Measurements from ENCODE around the gene SH3GL1. TPM values are rescaled to one million over a fixed set of nuclear protein-coding genes. Genes with fewer than 3 reads are reported as not detected.

The SH3GL1 gene
- total RNA-seq, 2 experiments from 2014 or later, result 39.3 to 40.9 TPM

DNA sequence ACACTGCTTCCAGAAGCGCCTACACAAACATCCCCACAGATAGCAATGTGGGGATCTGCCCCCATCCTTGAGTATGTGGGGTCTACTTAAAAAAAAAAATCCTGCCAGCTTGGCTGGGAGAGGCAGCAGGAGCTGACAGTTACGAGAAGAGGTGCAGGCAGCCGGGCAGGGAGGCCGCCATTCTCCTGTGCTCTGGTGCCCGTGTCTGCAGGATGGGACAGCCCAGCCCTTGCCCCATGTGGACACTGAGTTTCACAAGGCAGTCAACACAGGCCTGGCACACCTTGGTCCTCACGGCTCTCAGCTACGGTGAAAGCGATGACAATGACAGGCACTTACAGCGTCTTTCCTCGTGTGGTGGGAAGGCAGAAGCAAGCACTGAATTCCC lies 33.0 kb downstream of the SH3GL1 start:
- Histone ChIP-seq H3K27ac (ENCODE audit: low read depth in 1 of 2, low read length in 2 of 2) (peak overlapping the region in 1 of 2 donors; percentile 20), H3K4me1 (ENCODE audit: insufficient read depth, low read length) (peaks cover 50% of the 10 kb centered on the region), H3K36me3 (ENCODE audit: insufficient read depth, low read length) (peaks cover 55% of the 10 kb centered on the region), H3K9me3 (ENCODE audit: control insufficient read depth in 1 of 2, insufficient read depth in 1 of 2, low read length in 2 of 2) (no peaks in the 10 kb centered on the region), H3K4me3 (ENCODE audit: low read length) (no peak overlapping the region), H3K27me3 (ENCODE audit: control insufficient read depth in 1 of 2, insufficient read depth in 2 of 2, low read length in 2 of 2) (no peaks in the 10 kb centered on the region)
- Mint-ChIP-seq H3K4me1 (ENCODE audit: low read depth) (peaks cover 30% of the 10 kb centered on the region), H3K27ac (peak overlapping the region; percentile 90), H3K4me3 (no peak overlapping the region), H3K36me3 (ENCODE audit: low read depth) (peaks cover 8% of the 10 kb centered on the region), H3K27me3 (no peaks in the 10 kb centered on the region), H3K9me3 (no peaks in the 10 kb centered on the region)
- DNase-seq, result no peak
- no peak for TF ChIP-seq CTCF (IDR thresholded peaks at IDR 0.05)
- intact Hi-C loops (cut with DNase I, micrococcal nuclease), result no loop called here
- POLR2A ChIA-PET, result interaction anchor here (1.3 kb wide), 1 partner anchor 33 kb away, joined by 3 read pairs; the partner anchor contains the start of gene SH3GL1
- no peak for ATAC-seq (ENCODE audit: poor library complexity)
- CTCF ChIA-PET, result interaction anchor here (4.6 kb wide), 1 partner anchor 34 kb away, joined by 63 read pairs; the partner anchor contains the start of genes CHAF1A and SH3GL1

GRCh38 chr19:4366666-4367335 lies 33.5 kb downstream of the SH3GL1 start:
- DNase-seq (no peak), ATAC-seq (ENCODE audit: poor library complexity) (no peak)
- Mint-ChIP-seq H3K36me3 (ENCODE audit: low read depth) (peaks cover 12% of the 10 kb centered on the region), H3K4me1 (ENCODE audit: low read depth) (peaks cover 30% of the 10 kb centered on the region), H3K27ac (no peak overlapping the region), H3K4me3 (no peak overlapping the region), H3K27me3 (no peaks in the 10 kb centered on the region), H3K9me3 (no peaks in the 10 kb centered on the region)
- Histone ChIP-seq H3K4me3 (ENCODE audit: low read length) (no peak overlapping the region), H3K27me3 (ENCODE audit: control insufficient read depth in 1 of 2, insufficient read depth in 2 of 2, low read length in 2 of 2) (no peaks in the 10 kb centered on the region), H3K27ac (ENCODE audit: low read depth in 1 of 2, low read length in 2 of 2) (no peak overlapping the region), H3K4me1 (ENCODE audit: insufficient read depth, low read length) (peaks cover 45% of the 10 kb centered on the region), H3K36me3 (ENCODE audit: insufficient read depth, low read length) (peaks cover 55% of the 10 kb centered on the region), H3K9me3 (ENCODE audit: control insufficient read depth in 1 of 2, insufficient read depth in 1 of 2, low read length in 2 of 2) (no peaks in the 10 kb centered on the region)
- no peak for TF ChIP-seq CTCF (IDR thresholded peaks at IDR 0.05)
- intact Hi-C loops (cut with DNase I, micrococcal nuclease), result no loop called here
- POLR2A ChIA-PET, result interaction anchor here (1.3 to 1.6 kb wide), 2 partner anchors 24 to 33 kb away, joined by 3 to 4 read pairs; partner anchors contain the start of genes MPND and SH3GL1
- CTCF ChIA-PET, result interaction anchor here (4.6 kb wide), 1 partner anchor 35 kb away, joined by 63 read pairs; the partner anchor contains the start of genes CHAF1A and SH3GL1

GRCh38 chr19:4365791-4366665 lies 34.3 kb downstream of the SH3GL1 start:
- CTCF ChIA-PET, result interaction anchor here (1.3 to 4.6 kb wide), 2 partner anchors 34 to 35 kb away, joined by 5 to 63 read pairs; partner anchors contain the start of genes CHAF1A and SH3GL1
- no peak for ATAC-seq (ENCODE audit: poor library complexity)
- H3K4me3 Mint-ChIP-seq, result no peak overlapping the region

More at GRCh38 chr19:4365791-4366665, 34.3 kb downstream of the SH3GL1 start:
- Mint-ChIP-seq H3K4me1 (ENCODE audit: low read depth) (peaks cover 28% of the 10 kb centered on the region), H3K36me3 (ENCODE audit: low read depth) (peaks cover 14% of the 10 kb centered on the region), H3K27me3 (no peaks in the 10 kb centered on the region), H3K9me3 (no peaks in the 10 kb centered on the region), H3K27ac (no peak overlapping the region)
- no peaks in the 10 kb centered on the region for H3K9me3 ChIP-seq (ENCODE audit: control insufficient read depth in 1 of 2, insufficient read depth in 1 of 2, low read length in 2 of 2)
- H3K27ac ChIP-seq (ENCODE audit: low read depth in 1 of 2, low read length in 2 of 2), result no peak overlapping the region
- POLR2A ChIA-PET, result interaction anchor here (1.3 to 1.6 kb wide), 3 partner anchors 13 to 34 kb away, joined by 3 to 4 read pairs (median 4); partner anchors contain the start of genes MPND and SH3GL1
- H3K27me3 ChIP-seq (ENCODE audit: control insufficient read depth in 1 of 2, insufficient read depth in 2 of 2, low read length in 2 of 2), result no peaks in the 10 kb centered on the region
- peaks cover 37% of the 10 kb centered on the region for H3K4me1 ChIP-seq (ENCODE audit: insufficient read depth, low read length)
- peaks cover 55% of the 10 kb centered on the region for H3K36me3 ChIP-seq (ENCODE audit: insufficient read depth, low read length)
- no peak for DNase-seq
- intact Hi-C loops (cut with DNase I, micrococcal nuclease), result no loop called here
- no peak for TF ChIP-seq CTCF (IDR thresholded peaks at IDR 0.05)
- H3K4me3 ChIP-seq (ENCODE audit: low read length), result no peak overlapping the region

All from CD4-positive, alpha-beta T cell (primary cell).